ENCODE measurements around the gene MIOX. TPM values are rescaled to one million over a fixed set of nuclear protein-coding genes. Genes with fewer than 3 reads are reported as not detected.

Gene MIOX
- polyA plus RNA-seq, 6 donors from 2014 or later, result not detected

Other genes with a start within 250 kb of the MIOX start
- 10 to 100 TPM; 11.6 to 23.2 (median 14.2) TPM for gene TUBGCP6, start 241.8 kb upstream of the MIOX start, polyA plus RNA-seq (ENCODE audit: low read depth in 6 of 6)
- gene HDAC10, start 235.6 kb upstream of the MIOX start, polyA plus RNA-seq (ENCODE audit: low read depth in 6 of 6), result 1 to 10 TPM; 4.6 to 8.2 (median 6.3) TPM
- gene MAPK12, start 225.2 kb upstream of the MIOX start, polyA plus RNA-seq (ENCODE audit: low read depth in 6 of 6), result under 1 TPM in 5 of 6 donors, not detected in 1; 0.04 to 0.19 (median 0.09) TPM
- under 1 TPM in 3 of 6 donors, not detected in 3; 0.17 to 0.21 (median 0.19) TPM for gene MAPK11, start 216.5 kb upstream of the MIOX start, polyA plus RNA-seq (ENCODE audit: low read depth in 6 of 6)
- 1 to 10 TPM in 2 of 6 donors, under 1 TPM in 3, not detected in 1; 0.46 to 1.1 (median 0.66) TPM for gene PLXNB2, start 179.2 kb upstream of the MIOX start, polyA plus RNA-seq (ENCODE audit: low read depth in 6 of 6)
- gene DENND6B, start 159.8 kb upstream of the MIOX start, polyA plus RNA-seq (ENCODE audit: low read depth in 6 of 6), result under 1 TPM in 5 of 6 donors, not detected in 1; 0.05 to 0.43 (median 0.28) TPM
- gene PPP6R2, start 143.5 kb upstream of the MIOX start, polyA plus RNA-seq (ENCODE audit: low read depth in 6 of 6), result 10 to 100 TPM; 11.9 to 28.1 (median 16.2) TPM
- gene SBF1, start 11.8 kb upstream of the MIOX start, polyA plus RNA-seq (ENCODE audit: low read depth in 6 of 6), result 10 to 100 TPM in 4 of 6 donors, 1 to 10 TPM in 2; 6.9 to 26.6 (median 11.4) TPM
- under 1 TPM in 3 of 6 donors, not detected in 3; 0.08 to 0.86 (median 0.20) TPM for gene ADM2, start 5.3 kb upstream of the MIOX start, polyA plus RNA-seq (ENCODE audit: low read depth in 6 of 6)
- 10 to 100 TPM in 3 of 6 donors, 1 to 10 TPM in 3; 6.4 to 20.9 (median 10.1) TPM for gene LMF2, start 20.8 kb downstream of the MIOX start, polyA plus RNA-seq (ENCODE audit: low read depth in 6 of 6)
- 10 to 100 TPM; 33.9 to 43.3 (median 37.6) TPM for gene NCAPH2, start 21.4 kb downstream of the MIOX start, polyA plus RNA-seq (ENCODE audit: low read depth in 6 of 6)
- gene SCO2, start 38.7 kb downstream of the MIOX start, polyA plus RNA-seq (ENCODE audit: low read depth in 6 of 6), result 10 to 100 TPM in 3 of 6 donors, 1 to 10 TPM in 3; 2.0 to 13.9 (median 8.1) TPM
- gene TYMP, start 43.2 kb downstream of the MIOX start, polyA plus RNA-seq (ENCODE audit: low read depth in 6 of 6), result 10 to 100 TPM; 10.5 to 41.3 (median 18.0) TPM
- gene KLHDC7B, start 59.0 kb downstream of the MIOX start, polyA plus RNA-seq (ENCODE audit: low read depth in 6 of 6), result 1 to 10 TPM; 1.5 to 5.8 (median 4.4) TPM
- gene SYCE3, start 76.1 kb downstream of the MIOX start, polyA plus RNA-seq (ENCODE audit: low read depth in 6 of 6), result not detected
- gene CPT1B, start 91.6 kb downstream of the MIOX start, polyA plus RNA-seq (ENCODE audit: low read depth in 6 of 6), result 1 to 10 TPM in 2 of 6 donors, under 1 TPM in 3, not detected in 1; 0.09 to 1.4 (median 1.00) TPM
- 10 to 100 TPM; 36.2 to 50.8 (median 42.0) TPM for gene CHKB, start 96.0 kb downstream of the MIOX start, polyA plus RNA-seq (ENCODE audit: low read depth in 6 of 6)
- gene MAPK8IP2, start 113.9 kb downstream of the MIOX start, polyA plus RNA-seq (ENCODE audit: low read depth in 6 of 6), result under 1 TPM in 1 of 6 donors, not detected in 5; 0.04 TPM
- 10 to 100 TPM in 2 of 6 donors, 1 to 10 TPM in 4; 7.5 to 12.5 (median 8.8) TPM for gene ARSA, start 141.3 kb downstream of the MIOX start, polyA plus RNA-seq (ENCODE audit: low read depth in 6 of 6)
- gene SHANK3, start 186.0 kb downstream of the MIOX start, polyA plus RNA-seq (ENCODE audit: low read depth in 6 of 6), result not detected

Measured in naive B cell (primary cell).